Endothelial cell of umbilical vein (primary cell): ENCODE results near the gene SLC16A8. TPM values are rescaled to one million over a fixed set of nuclear protein-coding genes. Genes with fewer than 3 reads are reported as not detected.

Source experiments
- BruUV-seq: library from RNA; stranded (reverse); fragments of 400-500 nt; replicated peaks from 2 replicates; lab custom pipeline; 2021; lab: Mats Ljungman, UMichigan
- CTCF ChIA-PET: fragments of 300-600, 350-600 bp; sonication (Branson Sonifier 250); formaldehyde crosslinking; loops from one replicate; lab custom pipeline; 2021; ENCODE audit warnings: antibody characterized with exemption, inconsistent platforms; lab: Charles Lee
- POLR2A ChIA-PET: fragments of 300-600, 350-600 bp; sonication (Branson Sonifier 250); formaldehyde crosslinking; loops from one replicate; lab custom pipeline; 2021; ENCODE audit warnings: antibody characterized with exemption, inconsistent platforms; lab: Charles Lee
- DNase-seq: peaks from one replicate; pipeline ENCODE4 v3.0.0-alpha.2; 2011; ENCODE audit warnings: low read depth, low spot score
- FAIRE-seq: peaks from 2 replicates; lab custom pipeline; 2011; peaks lifted over from hg19 to GRCh38; lab: Jason Lieb, UNC
- H2AFZ ChIP-seq: 2 replicates; pipeline ENCODE4 v1.6.0; 2012; ENCODE audit warnings: low read depth, low read length, control low read depth, inconsistent platforms
- H3K27ac ChIP-seq: 2 replicates; pipeline ENCODE4 v1.5.1; 2011; ENCODE audit warnings: low read depth, mild to moderate bottlenecking, control low read depth, low read length, moderate library complexity; ENCODE audit not compliant: insufficient read depth
- H3K27me3 ChIP-seq, 2 experiments: 2 replicates each; pipeline versions ENCODE4 v1.6.0 to v1.6.1; 2011; ENCODE audit warnings: low read length in 2 of 2, mixed read lengths in 1 of 2; ENCODE audit not compliant: control insufficient read depth in 2 of 2, insufficient read depth in 2 of 2
- H3K36me3 ChIP-seq, 2 experiments: 2 replicates in 1 of 2; 3 replicates in 1 of 2; pipeline ENCODE4 v1.5.1; 2011; ENCODE audit warnings: low read length in 2 of 2, mild to moderate bottlenecking in 1 of 2, moderate library complexity in 1 of 2; ENCODE audit not compliant: control insufficient read depth in 2 of 2, insufficient read depth in 2 of 2; ENCODE audit errors: extremely low read depth in 1 of 2
- H3K4me1 ChIP-seq: 3 replicates; pipeline ENCODE4 v1.5.1; 2011; ENCODE audit warnings: mild to moderate bottlenecking, low read length; ENCODE audit not compliant: control insufficient read depth, insufficient read depth; ENCODE audit errors: extremely low read depth
- H3K4me2 ChIP-seq: 2 replicates; pipeline ENCODE4 v1.6.1; 2011; ENCODE audit warnings: low read length, control low read depth, mixed read lengths; ENCODE audit not compliant: insufficient read depth
- H3K4me3 ChIP-seq, 3 experiments: fragments of 200-600 bp in 1 of 3; sonication (generic), shearing (Covaris generic) in 1 of 3; replicated peaks in 1 of 3; 2 replicates each; pipeline ENCODE4 v1.5.1; 2011 to 2016; ENCODE audit warnings: control low read depth in 3 of 3, low read length in 3 of 3, mild to moderate bottlenecking in 2 of 3, inconsistent platforms in 1 of 3, low read depth in 1 of 3, moderate library complexity in 1 of 3; ENCODE audit not compliant: insufficient read depth in 1 of 3
- H3K79me2 ChIP-seq: 2 replicates; pipeline ENCODE4 v1.6.0; 2012; ENCODE audit warnings: low read length, inconsistent platforms; ENCODE audit not compliant: control insufficient read depth, insufficient read depth
- H3K9ac ChIP-seq: replicated peaks from 2 replicates; pipeline ENCODE3; 2011; ENCODE audit warnings: low read length, control low read depth; ENCODE audit not compliant: insufficient read depth; ENCODE audit errors: extremely low read depth
- H3K9me1 ChIP-seq: replicated peaks from 3 replicates; pipeline ENCODE4 v1.6.0; 2011; ENCODE audit warnings: mild to moderate bottlenecking, low read length; ENCODE audit not compliant: control insufficient read depth, insufficient read depth; ENCODE audit errors: extremely low read depth
- H3K9me3 ChIP-seq: replicated peaks from 2 replicates; pipeline ENCODE4 v1.5.1; 2012; ENCODE audit warnings: low read length, inconsistent platforms; ENCODE audit not compliant: control insufficient read depth, insufficient read depth
- H4K20me1 ChIP-seq: replicated peaks from 2 replicates; pipeline ENCODE3; 2011; ENCODE audit warnings: mild to moderate bottlenecking, low read length; ENCODE audit not compliant: control insufficient read depth, insufficient read depth; ENCODE audit errors: extremely low read depth
- EZH2 ChIP-seq: IDR thresholded peaks from 2 replicates; pipeline ENCODE4 v1.6.1; 2012; ENCODE audit warnings: borderline replicate concordance, low read depth, mild to moderate bottlenecking, moderate library complexity, low read length, inconsistent platforms; ENCODE audit not compliant: severe bottlenecking
- FOS ChIP-seq: IDR thresholded peaks from 2 replicates; pipeline ENCODE4 v1.6.1; 2011; ENCODE audit warnings: mild to moderate bottlenecking, low read length, moderate library complexity, borderline replicate concordance; ENCODE audit not compliant: insufficient read depth
- JUN ChIP-seq: IDR thresholded peaks from 2 replicates; pipeline ENCODE4 v1.6.1; 2011; ENCODE audit warnings: borderline replicate concordance, low read depth; ENCODE audit not compliant: insufficient read length, insufficient read depth
- POLR2A ChIP-seq: IDR thresholded peaks from 2 replicates; pipeline ENCODE4 v1.6.1; 2012; ENCODE audit warnings: low read depth, mild to moderate bottlenecking, control low read depth, low read length
- POLR2AphosphoS5 ChIP-seq: IDR thresholded peaks from 2 replicates; pipeline ENCODE4 v1.6.1; 2012; ENCODE audit warnings: low read depth, mild to moderate bottlenecking, control low read depth, low read length, moderate library complexity; ENCODE audit not compliant: insufficient read depth
- dilution Hi-C: fragments of 300-500 bp; cut with MboI; formaldehyde crosslinking; loops from one replicate; pipeline ENCODE4 v1.15.0; 2019; ENCODE audit warnings: low sequenced_read_pairs; ENCODE audit not compliant: extremely low pct_ligation_motif_present
- intact Hi-C: fragments of 100-400 bp; cut with micrococcal nuclease; formaldehyde crosslinking; loops from one replicate; pipeline ENCODE4 v1.10.0; 2022
- polyA plus RNA-seq, 4 experiments: library from polyadenylated mRNA; depleted of rRNA in 3 of 4; stranded (reverse) in 3 of 4; unstranded in 1 of 4; fragments of >200 nt; gene quantifications; 2 replicates each; pipeline versions ENCODE4 v1.2.1 to v1.2.3, GENCODE V29; 2011 to 2012; ENCODE audit warnings: missing spikeins in 1 of 4
- total RNA-seq: library from RNA; stranded (reverse); gene quantifications from 2 replicates; pipeline ENCODE4 v1.2.3, GENCODE V29; 2021
- TF ChIP-seq, protein P1 (sequence below), 2 donors: IDR thresholded peaks; 1 replicate in 1 of 2; 2 replicates in 1 of 2; pipeline ENCODE4 v1.5.1; 2011; ENCODE audit warnings: low read length in 2 of 2, mild to moderate bottlenecking in 2 of 2, moderate library complexity in 2 of 2, control low read depth in 1 of 2, inconsistent platforms in 1 of 2, low read depth in 1 of 2; ENCODE audit not compliant: insufficient read depth in 1 of 2; ENCODE audit errors: extremely low read depth in 1 of 2

Gene SLC16A8
- total and polyA plus RNA-seq, 2 donors (not counting 3 experiments of a cell fraction or from before 2014, with no cell fraction given), result 0.14 TPM; not detected in 1

DNA sequence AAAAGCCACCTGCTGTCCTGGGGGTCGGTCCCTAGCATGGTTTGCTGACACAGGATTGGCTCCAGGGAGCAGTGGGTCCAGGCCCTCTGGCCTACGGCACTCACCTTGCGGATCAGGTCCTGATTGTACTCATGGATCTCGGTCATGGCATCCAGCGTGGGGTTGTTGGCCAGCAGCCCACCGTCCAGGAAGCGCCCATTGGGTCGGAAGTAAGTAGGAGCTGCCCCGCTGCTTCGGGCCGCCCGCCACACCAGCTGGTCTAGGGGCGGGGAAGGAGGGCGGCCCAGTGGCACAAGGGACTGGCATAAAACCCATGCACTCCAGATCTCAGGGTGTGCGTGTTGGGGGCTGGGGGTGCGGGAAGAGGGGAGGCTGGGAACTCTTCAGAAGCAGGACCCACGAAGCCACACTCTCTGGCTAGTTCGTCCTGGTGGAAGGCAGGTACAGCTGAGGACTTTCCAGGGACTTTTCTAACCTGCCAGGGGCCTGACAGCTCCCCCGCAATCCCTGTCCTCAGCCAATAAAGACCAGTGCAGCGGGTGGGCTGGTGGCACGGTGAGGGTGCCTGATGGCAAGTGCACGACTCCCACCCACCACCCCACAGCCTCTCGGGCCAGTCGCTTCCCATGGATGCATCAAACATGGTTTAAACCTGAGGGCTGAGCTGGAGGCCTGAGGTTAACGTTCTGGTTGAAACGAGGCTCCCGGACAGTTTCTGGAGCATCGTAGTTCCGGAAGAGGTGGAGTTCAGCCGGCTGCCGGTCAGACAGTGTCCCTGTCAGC is 31.6 kb upstream of the SLC16A8 start:
- H3K36me3 ChIP-seq, result no peaks in the 10 kb centered on the region
- no peak overlapping the region for H3K4me3 ChIP-seq
- FAIRE-seq (no peak), DNase-seq (no peak)
- H3K4me2 ChIP-seq, result no peak overlapping the region
- ChIA-PET POLR2A (no interaction called here), CTCF (interaction anchor here (1.3 to 3.0 kb wide), 11 partner anchors 9 to 190 kb away, joined by 3 to 25 read pairs (median 14); partner anchors contain the start of gene MAFF)
- no peaks in the 10 kb centered on the region for H3K4me1 ChIP-seq
- no peaks in the 10 kb centered on the region for H3K9me3 ChIP-seq
- BruUV-seq, result no TSS peak
- H3K9ac ChIP-seq, result no peak overlapping the region
- H3K79me2 ChIP-seq, result no peaks in the 10 kb centered on the region
- H4K20me1 ChIP-seq, result no peaks in the 10 kb centered on the region
- H3K27ac ChIP-seq, result no peak overlapping the region
- H3K9me1 ChIP-seq, result no peaks in the 10 kb centered on the region
- no peak overlapping the region for H2AFZ ChIP-seq
- TF ChIP-seq POLR2AphosphoS5, result no peak
- no peak for TF ChIP-seq FOS
- TF ChIP-seq, protein P1, sequence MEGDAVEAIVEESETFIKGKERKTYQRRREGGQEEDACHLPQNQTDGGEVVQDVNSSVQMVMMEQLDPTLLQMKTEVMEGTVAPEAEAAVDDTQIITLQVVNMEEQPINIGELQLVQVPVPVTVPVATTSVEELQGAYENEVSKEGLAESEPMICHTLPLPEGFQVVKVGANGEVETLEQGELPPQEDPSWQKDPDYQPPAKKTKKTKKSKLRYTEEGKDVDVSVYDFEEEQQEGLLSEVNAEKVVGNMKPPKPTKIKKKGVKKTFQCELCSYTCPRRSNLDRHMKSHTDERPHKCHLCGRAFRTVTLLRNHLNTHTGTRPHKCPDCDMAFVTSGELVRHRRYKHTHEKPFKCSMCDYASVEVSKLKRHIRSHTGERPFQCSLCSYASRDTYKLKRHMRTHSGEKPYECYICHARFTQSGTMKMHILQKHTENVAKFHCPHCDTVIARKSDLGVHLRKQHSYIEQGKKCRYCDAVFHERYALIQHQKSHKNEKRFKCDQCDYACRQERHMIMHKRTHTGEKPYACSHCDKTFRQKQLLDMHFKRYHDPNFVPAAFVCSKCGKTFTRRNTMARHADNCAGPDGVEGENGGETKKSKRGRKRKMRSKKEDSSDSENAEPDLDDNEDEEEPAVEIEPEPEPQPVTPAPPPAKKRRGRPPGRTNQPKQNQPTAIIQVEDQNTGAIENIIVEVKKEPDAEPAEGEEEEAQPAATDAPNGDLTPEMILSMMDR (IDR thresholded peaks at IDR 0.05; ENCODE audit: extremely low read depth in 1 of 2, insufficient read depth in 1 of 2, low read depth in 1 of 2, low read length in 2 of 2), result no peak
- TF ChIP-seq JUN, result no peak
- no peak for TF ChIP-seq POLR2A
- TF ChIP-seq EZH2, result no peak
- no peaks in the 10 kb centered on the region for H3K27me3 ChIP-seq
- dilution Hi-C loops (no loop called here), intact Hi-C loops (loop anchor here (2.0 kb wide), 2 partner anchors 61 to 97 kb away; no protein-coding TSS in a partner anchor)
